ENCODE results near the gene EXT2.

Gene EXT2

DNA sequence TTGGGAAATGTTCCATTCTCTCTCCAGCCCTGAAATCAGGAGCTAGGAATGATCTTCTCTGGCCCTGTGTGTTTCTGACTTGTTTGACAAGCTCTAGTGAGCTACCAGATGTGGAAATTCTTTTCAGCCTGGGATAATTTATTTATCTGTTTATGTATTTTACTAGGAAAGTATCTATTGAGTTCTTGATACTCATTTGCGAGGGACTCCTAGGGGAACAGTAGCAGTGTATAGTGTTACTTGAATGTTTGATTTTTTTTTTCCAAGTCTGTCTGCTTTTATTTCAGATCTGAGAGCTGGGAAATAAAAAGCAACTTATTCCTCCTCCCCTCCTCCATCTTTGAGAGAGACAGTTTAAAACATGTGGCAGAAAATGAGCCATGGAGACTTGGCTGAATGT is 122.0 kb downstream of the EXT2 start:
- no peak for DNase-seq (ENCODE audit: extremely low read depth, insufficient read length)
- Histone ChIP-seq H3K27me3 (replicated peaks; ENCODE audit: control insufficient read depth, insufficient read depth, low read length) (no peaks in the 10 kb centered on the region), H3K36me3 (ENCODE audit: control insufficient read depth, insufficient read depth, low read length) (no peaks in the 10 kb centered on the region), H3K4me3 (replicated peaks; ENCODE audit: low read depth, low read length) (no peak overlapping the region)
- TF ChIP-seq, protein P1, sequence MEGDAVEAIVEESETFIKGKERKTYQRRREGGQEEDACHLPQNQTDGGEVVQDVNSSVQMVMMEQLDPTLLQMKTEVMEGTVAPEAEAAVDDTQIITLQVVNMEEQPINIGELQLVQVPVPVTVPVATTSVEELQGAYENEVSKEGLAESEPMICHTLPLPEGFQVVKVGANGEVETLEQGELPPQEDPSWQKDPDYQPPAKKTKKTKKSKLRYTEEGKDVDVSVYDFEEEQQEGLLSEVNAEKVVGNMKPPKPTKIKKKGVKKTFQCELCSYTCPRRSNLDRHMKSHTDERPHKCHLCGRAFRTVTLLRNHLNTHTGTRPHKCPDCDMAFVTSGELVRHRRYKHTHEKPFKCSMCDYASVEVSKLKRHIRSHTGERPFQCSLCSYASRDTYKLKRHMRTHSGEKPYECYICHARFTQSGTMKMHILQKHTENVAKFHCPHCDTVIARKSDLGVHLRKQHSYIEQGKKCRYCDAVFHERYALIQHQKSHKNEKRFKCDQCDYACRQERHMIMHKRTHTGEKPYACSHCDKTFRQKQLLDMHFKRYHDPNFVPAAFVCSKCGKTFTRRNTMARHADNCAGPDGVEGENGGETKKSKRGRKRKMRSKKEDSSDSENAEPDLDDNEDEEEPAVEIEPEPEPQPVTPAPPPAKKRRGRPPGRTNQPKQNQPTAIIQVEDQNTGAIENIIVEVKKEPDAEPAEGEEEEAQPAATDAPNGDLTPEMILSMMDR (IDR thresholded peaks at IDR 0.05; ENCODE audit: insufficient read depth, low read length, poor library complexity, severe bottlenecking), result no peak

DNA sequence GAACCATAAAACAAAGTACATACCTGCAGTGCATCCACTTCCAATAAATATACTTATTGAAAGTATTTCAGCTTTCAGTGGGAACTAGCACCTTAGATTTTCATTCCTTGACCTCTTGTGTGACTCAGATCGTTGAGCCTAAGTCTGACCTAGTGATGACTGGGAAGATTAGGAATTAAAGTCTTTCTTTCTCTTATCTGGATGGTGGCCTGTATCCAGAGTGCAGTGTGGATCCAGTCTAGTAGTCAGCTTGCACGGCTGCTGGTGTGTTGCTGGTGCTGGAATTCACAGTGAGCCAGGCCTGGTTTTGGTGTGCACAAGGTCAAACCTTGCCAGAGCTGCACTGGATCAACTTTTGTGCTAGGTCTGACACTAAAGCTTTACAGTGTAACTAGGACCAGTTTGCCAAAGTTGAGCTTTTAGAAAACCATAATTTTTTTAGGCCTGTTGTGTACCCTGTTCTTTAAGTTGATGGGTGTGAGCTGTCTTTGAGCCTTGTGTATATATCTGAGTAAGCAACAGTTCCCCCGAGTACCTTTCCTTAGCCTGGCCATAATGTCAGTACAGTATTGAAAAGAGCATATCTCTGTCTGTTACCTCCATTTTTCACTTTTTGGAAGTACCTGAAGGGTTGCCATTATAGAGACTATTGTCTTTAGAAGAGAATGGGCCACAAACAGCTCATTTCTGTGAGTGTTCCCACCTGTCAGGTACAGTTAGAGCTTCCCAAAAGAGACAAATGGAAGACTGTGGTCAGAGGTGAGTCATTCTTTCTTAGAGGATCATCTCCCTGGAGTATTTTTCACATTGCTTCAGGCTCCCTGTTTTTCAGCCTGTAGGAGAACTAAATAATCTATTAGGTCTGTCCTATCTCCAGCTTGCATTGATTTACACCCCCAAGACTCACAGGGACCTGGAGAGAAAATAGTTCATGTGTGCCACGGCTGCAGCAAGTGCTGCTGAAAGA is 124.6 kb downstream of the EXT2 start:
- H3K36me3 ChIP-seq (ENCODE audit: control insufficient read depth, insufficient read depth, low read length), result no peaks in the 10 kb centered on the region
- DNase-seq (ENCODE audit: extremely low read depth, insufficient read length), result no peak
- H3K27me3 ChIP-seq (replicated peaks; ENCODE audit: control insufficient read depth, insufficient read depth, low read length), result no peaks in the 10 kb centered on the region
- no peak overlapping the region for H3K4me3 ChIP-seq (replicated peaks; ENCODE audit: low read depth, low read length)
- TF ChIP-seq, protein P1 (IDR thresholded peaks at IDR 0.05; ENCODE audit: insufficient read depth, low read length, poor library complexity, severe bottlenecking), result no peak

DNA sequence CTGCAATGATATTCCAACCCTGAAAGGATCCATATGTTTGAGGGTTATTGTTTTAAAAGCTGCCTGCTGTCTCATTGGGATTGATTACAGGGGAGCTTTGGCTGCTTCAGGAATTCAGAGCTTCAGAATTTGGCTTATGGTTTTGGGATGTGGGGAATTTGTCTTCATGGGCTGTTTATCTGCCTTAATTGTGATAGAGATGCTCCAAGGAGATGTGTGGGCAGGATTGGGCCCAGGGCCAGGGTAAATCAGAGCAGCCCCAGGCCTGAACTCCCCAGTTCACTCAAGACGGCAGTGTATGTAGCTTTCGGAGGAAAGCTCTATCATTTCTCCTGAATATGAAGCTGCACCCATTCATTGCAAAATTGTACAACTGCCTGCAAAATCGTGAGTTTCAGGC is 126.0 kb downstream of the EXT2 start:
- TF ChIP-seq, protein P1 (IDR thresholded peaks at IDR 0.05; ENCODE audit: insufficient read depth, low read length, poor library complexity, severe bottlenecking), result no peak
- H3K36me3 ChIP-seq (ENCODE audit: control insufficient read depth, insufficient read depth, low read length), result no peaks in the 10 kb centered on the region

DNA sequence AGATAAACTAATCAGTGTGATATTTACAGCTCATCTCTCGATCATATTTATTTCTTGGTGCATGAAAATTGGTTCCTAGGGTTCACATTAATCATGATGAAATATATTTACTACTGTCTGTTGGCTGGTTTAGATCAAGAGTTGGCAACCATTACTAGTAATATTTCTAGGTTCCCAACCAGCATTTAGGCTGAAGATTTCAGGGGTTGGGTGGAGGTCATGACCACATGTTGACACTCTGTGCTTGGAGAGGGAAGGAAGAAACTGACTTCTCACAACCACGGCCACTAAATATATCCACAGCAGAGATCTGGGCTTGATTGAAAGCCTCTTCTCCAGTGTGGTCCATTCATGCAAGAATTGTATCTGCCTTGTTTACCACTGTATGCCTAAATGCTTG is 126.5 kb downstream of the EXT2 start:
- H3K4me3 ChIP-seq (replicated peaks; ENCODE audit: low read depth, low read length), result no peak overlapping the region
- TF ChIP-seq, protein P1 (IDR thresholded peaks at IDR 0.05; ENCODE audit: insufficient read depth, low read length, poor library complexity, severe bottlenecking), result no peak
- no peak for DNase-seq (ENCODE audit: extremely low read depth, insufficient read length)
- no peaks in the 10 kb centered on the region for H3K36me3 ChIP-seq (ENCODE audit: control insufficient read depth, insufficient read depth, low read length)
- no peaks in the 10 kb centered on the region for H3K27me3 ChIP-seq (replicated peaks; ENCODE audit: control insufficient read depth, insufficient read depth, low read length)

More for the DNA sequence above, 126.0 kb downstream of the EXT2 start:
- Histone ChIP-seq H3K27me3 (replicated peaks; ENCODE audit: control insufficient read depth, insufficient read depth, low read length) (no peaks in the 10 kb centered on the region), H3K4me3 (replicated peaks; ENCODE audit: low read depth, low read length) (no peak overlapping the region)
- no peak for DNase-seq (ENCODE audit: extremely low read depth, insufficient read length)

DNA sequence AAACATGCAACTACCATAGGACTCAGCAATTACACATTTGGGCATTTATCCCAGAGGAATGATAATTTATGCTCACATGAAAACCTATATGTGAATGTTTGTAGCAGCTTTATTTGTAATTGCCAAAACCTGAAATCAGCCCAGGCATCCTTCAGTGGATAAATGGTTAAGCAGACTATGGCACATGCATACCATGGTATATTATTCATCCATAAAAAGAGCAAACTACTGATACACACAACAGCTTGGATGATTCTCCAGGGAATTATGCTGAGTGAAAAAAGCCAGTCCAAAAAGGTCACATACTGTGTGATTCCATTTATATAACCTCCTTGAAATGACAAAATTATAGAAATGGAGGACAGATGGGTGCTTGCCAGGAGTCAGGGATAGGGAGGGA is 127.8 kb downstream of the EXT2 start:
- no peak for DNase-seq (ENCODE audit: extremely low read depth, insufficient read length)
- H3K27me3 ChIP-seq (replicated peaks; ENCODE audit: control insufficient read depth, insufficient read depth, low read length), result no peaks in the 10 kb centered on the region
- H3K4me3 ChIP-seq (replicated peaks; ENCODE audit: low read depth, low read length), result no peak overlapping the region
- TF ChIP-seq, protein P1 (IDR thresholded peaks at IDR 0.05; ENCODE audit: insufficient read depth, low read length, poor library complexity, severe bottlenecking), result no peak
- no peaks in the 10 kb centered on the region for H3K36me3 ChIP-seq (ENCODE audit: control insufficient read depth, insufficient read depth, low read length)
